ENCODE data around the gene BCO1.

DNA sequence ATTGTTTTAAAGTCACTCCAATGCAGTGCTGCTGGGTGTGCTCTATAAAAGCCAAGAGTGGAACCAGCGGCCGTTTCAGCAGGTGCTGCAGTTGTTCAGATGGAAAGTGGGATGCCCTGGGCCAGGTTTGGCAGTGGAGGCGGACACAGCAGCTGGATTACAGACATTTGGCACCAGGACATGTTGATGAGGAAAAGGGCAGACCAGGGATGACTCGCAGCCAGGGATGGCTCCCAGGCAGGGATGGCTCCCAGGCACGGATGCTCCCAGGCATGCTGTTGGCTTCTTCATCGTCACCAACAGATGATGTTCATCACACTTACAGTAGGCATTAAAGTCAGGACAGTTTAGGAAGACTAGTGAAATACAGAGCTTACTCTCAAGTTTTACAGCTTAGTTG lies 86.3 kb downstream of the BCO1 start:
- TF ChIP-seq, protein P1, sequence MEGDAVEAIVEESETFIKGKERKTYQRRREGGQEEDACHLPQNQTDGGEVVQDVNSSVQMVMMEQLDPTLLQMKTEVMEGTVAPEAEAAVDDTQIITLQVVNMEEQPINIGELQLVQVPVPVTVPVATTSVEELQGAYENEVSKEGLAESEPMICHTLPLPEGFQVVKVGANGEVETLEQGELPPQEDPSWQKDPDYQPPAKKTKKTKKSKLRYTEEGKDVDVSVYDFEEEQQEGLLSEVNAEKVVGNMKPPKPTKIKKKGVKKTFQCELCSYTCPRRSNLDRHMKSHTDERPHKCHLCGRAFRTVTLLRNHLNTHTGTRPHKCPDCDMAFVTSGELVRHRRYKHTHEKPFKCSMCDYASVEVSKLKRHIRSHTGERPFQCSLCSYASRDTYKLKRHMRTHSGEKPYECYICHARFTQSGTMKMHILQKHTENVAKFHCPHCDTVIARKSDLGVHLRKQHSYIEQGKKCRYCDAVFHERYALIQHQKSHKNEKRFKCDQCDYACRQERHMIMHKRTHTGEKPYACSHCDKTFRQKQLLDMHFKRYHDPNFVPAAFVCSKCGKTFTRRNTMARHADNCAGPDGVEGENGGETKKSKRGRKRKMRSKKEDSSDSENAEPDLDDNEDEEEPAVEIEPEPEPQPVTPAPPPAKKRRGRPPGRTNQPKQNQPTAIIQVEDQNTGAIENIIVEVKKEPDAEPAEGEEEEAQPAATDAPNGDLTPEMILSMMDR (IDR thresholded peaks at IDR 0.05) = no peak
- TF ChIP-seq EZH2phosphoT487 (IDR thresholded peaks at IDR 0.05) (no peak), EZH2 (IDR thresholded peaks at IDR 0.05) (no peak)

All from neural progenitor cell (in vitro differentiated cells).